Stimulated activated CD4-positive, alpha-beta T cell treated with anti-CD3 and anti-CD28 coated beads, Interleukin-1b, Interleukin-23, amount 100 ng/mL, for 4 hours (primary cell): Measurements from ENCODE around the gene ZNF728.
"Not testable (repeated sequence)": the region's sequence is repeated elsewhere in the genome, so short reads cannot be mapped to it uniquely, and the experiment has no call there.

Experiments
- DNase-seq, 2 donors: peaks; one replicate each; pipeline ENCODE4 v3.0.0-alpha.2; 2020; ENCODE audit warnings: low read depth in 2 of 2

The ZNF728 gene

DNA sequence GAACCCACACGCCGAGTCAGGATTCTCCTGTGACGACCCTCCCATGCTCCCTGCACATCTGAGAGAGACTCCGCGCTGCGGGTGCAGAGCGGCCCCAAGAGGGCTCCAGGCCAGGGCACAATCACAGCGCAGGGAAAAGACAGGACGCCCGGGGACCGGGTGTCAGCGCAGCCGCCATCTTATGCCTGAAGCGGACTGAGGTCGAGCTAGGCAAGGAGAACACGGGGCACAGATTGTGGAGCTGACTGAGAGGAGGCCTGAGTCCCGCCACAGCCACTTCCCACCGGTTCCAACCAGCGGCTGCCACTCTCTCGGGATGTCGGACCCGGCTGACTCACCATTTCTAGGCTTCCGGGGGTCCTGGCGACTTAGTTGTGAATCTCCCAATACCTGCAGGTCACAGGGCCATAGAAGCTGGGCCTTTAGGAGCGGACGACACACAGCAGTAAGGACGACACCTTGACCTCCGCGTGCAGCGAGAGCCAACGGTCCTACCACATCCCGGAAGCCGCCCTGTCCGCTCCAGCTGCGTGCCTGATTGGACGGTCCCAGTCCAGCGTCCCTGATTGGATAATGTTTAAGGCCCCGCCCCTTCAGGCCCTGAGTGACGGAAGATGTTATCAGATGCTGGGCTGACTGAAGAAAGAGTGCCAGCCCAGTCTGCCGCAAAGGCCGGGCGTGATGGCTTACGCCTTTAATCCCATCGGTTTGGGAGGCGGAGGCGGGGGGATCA is at the start of gene ZNF728:
TSS of gene ZNF728 (minus strand) at position 487 of the 733 bp plus-strand sequence. CDS start at position 341, 146 bp downstream.
- no peak for DNase-seq

DNA sequence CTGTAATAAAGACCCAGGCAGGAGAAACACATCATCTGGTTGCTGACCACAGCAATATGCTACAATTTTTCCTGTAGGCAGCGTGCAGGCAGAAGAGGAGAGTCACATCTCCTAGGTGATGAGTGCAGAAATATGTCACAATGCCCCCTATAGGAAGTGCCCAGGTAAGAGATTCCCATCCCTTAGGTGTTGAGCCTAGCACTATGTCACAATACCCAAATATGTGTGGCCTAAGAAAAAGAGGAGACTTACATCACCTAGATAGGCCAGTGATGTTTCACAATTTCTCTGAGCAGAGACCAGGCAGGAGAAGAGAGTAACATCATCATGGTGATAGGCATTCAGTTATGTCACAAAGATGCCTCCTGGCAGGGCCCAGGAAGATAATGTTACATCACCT is 49.4 kb upstream of the ZNF728 start:
- DNase-seq: no peak

DNA sequence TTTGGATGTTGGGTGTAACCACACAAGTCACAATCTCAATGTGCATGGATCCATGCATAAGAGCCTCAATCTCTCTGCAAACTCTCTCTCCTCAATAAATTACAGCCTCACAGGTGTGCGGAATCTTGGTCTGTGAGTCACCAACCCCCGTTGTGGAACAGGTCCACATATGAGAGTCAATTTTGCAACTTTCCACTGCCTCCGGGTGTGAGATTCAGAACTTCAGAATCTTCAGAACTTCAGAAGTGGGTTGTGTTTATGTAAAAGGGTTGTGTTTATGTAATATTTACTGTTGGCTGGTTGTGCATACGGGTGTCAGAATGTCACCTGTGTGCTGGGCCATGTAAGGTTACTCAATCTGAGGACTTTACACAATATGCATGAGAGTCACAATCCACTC is 46.3 kb upstream of the ZNF728 start:
- DNase-seq: no peak

DNA sequence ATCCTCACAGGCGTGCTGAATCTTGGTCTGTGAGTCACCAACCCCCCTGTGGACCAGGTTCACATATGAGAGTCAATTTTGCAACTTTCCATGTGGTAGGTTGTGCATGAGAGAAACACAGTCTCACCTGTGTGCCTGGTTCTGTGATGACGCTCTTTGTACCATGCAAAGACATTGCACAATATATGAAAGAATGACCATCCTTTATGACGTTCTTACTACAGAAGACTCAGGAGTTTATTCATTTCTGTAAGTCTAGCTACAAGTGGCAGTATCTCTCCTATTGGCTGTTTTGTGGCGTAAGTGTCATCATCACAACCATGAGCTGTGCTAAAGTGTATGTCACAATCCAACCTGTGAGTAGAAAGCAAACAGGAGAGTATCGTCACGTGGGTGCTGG is 43.8 kb upstream of the ZNF728 start:
- no peak for DNase-seq

DNA sequence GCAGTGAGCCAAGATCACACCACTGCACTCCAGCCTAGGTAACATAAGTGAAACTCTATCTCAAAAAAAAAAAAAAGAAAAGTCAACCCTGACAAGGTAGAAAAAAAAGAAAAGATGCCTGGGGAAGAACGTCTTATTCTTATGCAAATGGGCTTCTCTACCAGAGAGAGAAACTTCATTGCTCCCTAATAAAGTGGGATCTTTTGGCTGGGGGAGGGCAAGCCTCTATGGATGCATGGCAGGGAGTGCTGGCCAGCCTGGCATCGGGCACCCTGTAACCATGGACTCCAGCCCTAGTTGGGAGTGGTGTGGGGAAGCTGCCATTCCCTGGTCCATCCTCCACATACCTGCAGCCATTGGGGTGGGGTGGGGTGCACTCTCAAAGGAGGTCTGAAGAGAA is 30.7 kb upstream of the ZNF728 start:
- no peak for DNase-seq

DNA sequence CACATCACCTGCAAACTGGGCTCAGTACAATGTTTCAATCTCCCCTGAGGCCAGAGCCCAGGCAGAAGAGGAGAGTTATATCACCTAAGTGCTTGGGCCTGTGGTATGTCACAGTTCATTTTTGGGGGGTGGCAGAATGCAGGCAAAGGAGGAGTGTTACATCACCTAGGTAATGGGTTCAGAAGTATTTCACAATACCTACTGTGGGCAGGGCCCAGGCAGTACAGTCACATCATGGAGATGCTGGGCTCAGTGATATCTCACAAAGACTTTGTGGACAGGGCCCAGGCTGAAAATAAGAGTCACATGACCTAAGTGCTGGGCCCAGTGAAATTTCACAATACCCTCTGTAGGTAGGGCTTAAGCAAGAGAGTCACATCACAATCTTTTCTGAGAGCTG is 12.7 kb upstream of the ZNF728 start:
- DNase-seq: no peak

DNA sequence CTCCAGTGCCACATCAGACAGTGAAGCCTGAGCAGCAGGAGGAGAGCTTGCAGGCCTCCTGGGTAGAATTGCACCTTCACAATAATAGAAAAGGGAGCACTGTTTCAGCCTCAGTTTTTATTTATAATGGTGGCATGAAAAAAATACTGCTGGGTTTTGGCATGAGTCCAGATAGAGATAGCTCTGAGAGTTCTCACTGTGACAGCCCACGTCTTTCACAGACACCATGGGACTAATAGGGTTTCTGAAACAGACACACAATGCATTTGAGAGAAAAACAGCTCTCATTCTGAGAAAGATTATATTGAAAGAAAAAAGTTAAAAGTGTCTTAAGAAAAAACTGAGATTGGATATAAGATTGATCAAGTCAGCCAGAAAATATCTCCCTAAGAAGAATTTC is 8.0 kb downstream of the ZNF728 start:
- DNase-seq: not testable (repeated sequence)

DNA sequence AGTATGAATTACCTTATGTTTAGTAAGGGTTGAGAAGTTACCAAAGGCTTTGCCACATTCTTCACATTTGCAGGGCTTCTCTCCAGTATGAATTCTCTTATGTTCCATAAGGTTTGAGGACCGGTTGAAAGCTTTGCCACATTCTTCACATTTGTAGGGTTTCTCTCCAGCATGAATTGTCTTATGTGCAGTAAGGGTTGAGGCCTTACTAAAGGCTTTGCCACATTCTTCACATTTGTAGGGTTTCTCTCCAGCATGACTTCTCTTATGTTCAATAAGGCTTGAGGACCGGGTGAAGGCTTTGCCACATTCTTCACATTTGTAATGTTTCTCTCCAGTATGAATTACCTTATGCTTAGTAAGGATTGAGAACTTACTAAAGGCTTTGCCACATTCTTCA is 26.7 kb downstream of the ZNF728 start:
- DNase-seq: no peak

DNA sequence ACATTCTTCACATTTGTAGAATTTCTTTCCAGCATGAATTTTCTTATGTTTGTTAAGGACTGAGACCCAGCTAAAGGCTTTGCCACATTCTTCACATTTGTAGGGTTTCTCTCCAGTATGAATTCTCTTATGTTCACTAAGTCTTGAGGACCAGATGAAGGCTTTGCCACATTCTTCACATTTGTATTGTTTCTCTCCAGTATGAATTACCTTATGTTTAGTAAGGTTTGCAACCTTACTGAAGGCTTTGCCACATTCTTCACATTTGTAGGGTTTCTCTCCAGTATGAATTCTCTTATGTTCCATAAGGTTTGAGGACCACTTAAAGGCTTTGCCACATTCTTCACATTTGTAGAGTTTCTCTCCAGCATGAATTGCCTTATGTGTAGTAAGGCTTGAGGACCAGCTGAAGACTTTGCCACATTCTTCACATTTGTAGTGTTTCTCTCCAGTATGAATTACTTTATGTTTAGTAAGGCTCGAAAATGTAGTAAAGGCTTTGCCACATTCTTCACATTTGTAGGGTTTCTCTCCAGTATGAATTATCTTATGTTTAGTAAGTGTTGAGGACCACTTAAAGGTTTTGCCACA is 27.3 kb downstream of the ZNF728 start:
- not testable (repeated sequence) for DNase-seq

DNA sequence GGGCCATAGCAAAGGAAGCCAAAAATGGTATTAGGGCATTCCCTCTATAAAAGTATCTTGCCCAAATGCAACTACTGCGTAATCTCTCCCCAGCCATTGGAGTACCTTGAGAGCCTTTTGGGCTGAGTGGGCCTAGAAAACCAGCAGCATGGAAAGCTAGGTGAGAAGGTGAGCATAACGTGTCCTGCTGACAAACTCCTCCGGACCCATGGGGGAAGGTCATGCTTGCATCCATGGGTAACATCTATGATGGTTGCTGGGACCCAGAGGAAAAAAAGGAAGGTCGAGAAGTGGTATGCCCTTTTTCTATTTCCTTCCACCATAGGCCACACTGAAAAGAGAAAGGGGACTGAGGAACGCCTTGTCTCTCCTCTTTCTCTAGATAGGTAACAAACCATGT is 57.4 kb downstream of the ZNF728 start:
- DNase-seq: no peak

DNA sequence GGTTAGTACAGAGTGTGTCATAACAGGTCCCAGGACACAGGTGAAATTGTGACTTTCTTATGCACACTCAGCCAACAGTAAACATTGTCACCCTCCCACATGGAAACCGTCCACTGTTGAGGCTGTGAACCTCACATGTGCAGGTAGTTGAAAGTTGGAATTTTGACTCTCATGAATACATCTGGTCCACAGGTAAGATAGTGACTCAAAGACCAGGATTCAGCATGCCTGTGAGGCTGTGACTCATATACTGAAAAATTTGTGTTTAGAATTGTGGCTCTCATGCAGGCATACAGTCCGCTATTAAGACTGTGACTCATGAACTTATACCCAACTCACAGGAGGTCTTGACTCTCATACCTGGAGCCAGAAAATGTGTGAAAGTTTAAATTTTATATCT is 67.8 kb downstream of the ZNF728 start:
- no peak for DNase-seq

DNA sequence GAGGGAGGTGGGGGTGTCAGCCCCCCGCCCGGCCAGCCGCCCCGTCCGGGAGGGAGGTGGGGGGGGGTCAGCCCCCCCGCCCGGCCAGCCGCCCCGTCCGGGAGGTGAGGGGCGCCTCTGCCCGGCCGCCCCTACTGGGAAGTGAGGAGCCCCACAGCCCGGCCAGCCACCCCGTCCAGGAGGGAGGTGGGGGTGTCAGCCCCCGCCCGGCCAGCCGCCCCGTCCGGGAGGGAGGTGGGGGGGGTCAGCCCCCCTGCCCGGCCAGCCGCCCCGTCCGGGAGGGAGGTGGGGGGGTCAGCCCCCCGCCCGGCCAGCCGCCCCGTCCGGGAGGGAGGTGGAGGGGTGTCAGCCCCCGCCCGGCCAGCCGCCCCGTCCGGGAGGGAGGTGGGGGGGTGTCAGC is 75.4 kb downstream of the ZNF728 start:
- not testable (repeated sequence) for DNase-seq

DNA sequence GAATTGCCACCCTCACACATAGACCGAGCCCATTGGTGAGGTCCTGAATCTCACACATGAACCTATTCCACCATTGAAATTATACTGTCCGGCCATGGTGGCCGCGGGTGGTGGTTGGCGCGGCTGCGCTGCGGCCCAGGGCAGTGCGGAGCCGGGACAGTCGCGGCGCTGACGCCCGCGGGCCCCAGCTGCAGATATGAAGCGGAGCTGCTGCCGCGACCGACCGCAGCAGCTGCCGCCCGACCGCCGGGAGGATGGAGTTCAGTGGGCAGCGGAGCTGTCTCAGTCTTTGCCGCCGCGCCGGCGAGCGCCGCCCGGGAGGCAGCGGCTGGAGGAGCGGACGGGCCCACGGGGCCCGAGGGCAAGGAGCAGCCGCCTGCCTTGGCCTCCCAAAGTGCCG is 77.8 kb downstream of the ZNF728 start:
- not testable (repeated sequence) for DNase-seq
